Activated T-helper 1 cell treated with Interleukin-2 at 50 U/mL for 16 hours (primary cell): ENCODE results near the gene ABCG1.

Source experiments
- DNase-seq: peaks from one replicate; pipeline ENCODE4 v3.0.0-alpha.2; 2020; ENCODE audit warnings: low read depth

Gene ABCG1

GRCh38 chr21:42191696-42192595, 27.0 kb upstream of the ABCG1 start:
- DNase-seq: no peak

GRCh38 chr21:42193131-42193671, 25.7 kb upstream of the ABCG1 start:
- DNase-seq: peak; percentile 44

GRCh38 chr21:42193721-42194120, 25.2 kb upstream of the ABCG1 start:
- no peak for DNase-seq

GRCh38 chr21:42194863-42195262, 24.1 kb upstream of the ABCG1 start:
- no peak for DNase-seq

- no peak for DNase-seq
Measured at GRCh38 chr21:42195378-42196031, 23.4 kb upstream of the ABCG1 start.

GRCh38 chr21:42198929-42199867, 19.7 kb upstream of the ABCG1 start:
- no peak for DNase-seq

GRCh38 chr21:42199868-42200463, 19.0 kb upstream of the ABCG1 start:
- DNase-seq: no peak

GRCh38 chr21:42200906-42201614, 17.9 kb upstream of the ABCG1 start:
- no peak for DNase-seq

GRCh38 chr21:42201615-42202161, 17.3 kb upstream of the ABCG1 start:
- no peak for DNase-seq

- DNase-seq: no peak
Measured at GRCh38 chr21:42202321-42202720, 16.6 kb upstream of the ABCG1 start.

GRCh38 chr21:42203321-42203720, 15.6 kb upstream of the ABCG1 start:
- DNase-seq: no peak

- no peak for DNase-seq
Measured at GRCh38 chr21:42203936-42204335, 15.0 kb upstream of the ABCG1 start.

GRCh38 chr21:42207426-42207825, 11.5 kb upstream of the ABCG1 start:
- no peak for DNase-seq

GRCh38 chr21:42208036-42208435, 10.9 kb upstream of the ABCG1 start:
- DNase-seq: no peak

- DNase-seq: no peak
Measured at GRCh38 chr21:42208801-42209490, 10.0 kb upstream of the ABCG1 start.

GRCh38 chr21:42209801-42210479, 9.0 kb upstream of the ABCG1 start:
- no peak for DNase-seq

GRCh38 chr21:42212266-42212665, 6.7 kb upstream of the ABCG1 start:
- DNase-seq: no peak

- no peak for DNase-seq
Measured at GRCh38 chr21:42213082-42213774, 5.7 kb upstream of the ABCG1 start.
